Activated naive CD8-positive, alpha-beta T cell treated with anti-CD3 and anti-CD28 coated beads, Interleukin-2, amount 50 U/mL, for 24 hours (primary cell): Measurements from ENCODE around the gene KCNN3.

Experiments
- ATAC-seq: fragments of 150-1000 bp; cut with Tn5 transposase; one replicate; pipeline ENCODE4 v1.10.0; 2021
- DNase-seq: peaks from one replicate; pipeline ENCODE4 v3.0.0; 2021
- H3K27ac Mint-ChIP-seq: one replicate; pipeline ENCODE4 v1.8.0; 2021; ENCODE audit warnings: mild to moderate bottlenecking, mixed read lengths
- H3K27me3 Mint-ChIP-seq: one replicate; pipeline ENCODE4 v1.8.0; 2021; ENCODE audit warnings: mixed read lengths
- H3K36me3 Mint-ChIP-seq: one replicate; pipeline ENCODE4 v1.8.0; 2021; ENCODE audit warnings: low read depth, mixed read lengths
- H3K4me1 Mint-ChIP-seq: one replicate; pipeline ENCODE4 v1.8.0; 2021; ENCODE audit warnings: mixed read lengths
- H3K4me3 Mint-ChIP-seq: one replicate; pipeline ENCODE4 v1.8.0; 2021; ENCODE audit warnings: mild to moderate bottlenecking, moderate library complexity, mixed read lengths
- H3K9me3 Mint-ChIP-seq: one replicate; pipeline ENCODE4 v1.8.0; 2021; ENCODE audit warnings: mixed read lengths

Gene KCNN3

GRCh38 chr1:154812877-154813276 lies 57.2 kb downstream of the KCNN3 start:
- peaks cover 3% of the 10 kb centered on the region for H3K27me3 Mint-ChIP-seq
- H3K4me1 Mint-ChIP-seq: peaks cover 17% of the 10 kb centered on the region
- H3K9me3 Mint-ChIP-seq: no peaks in the 10 kb centered on the region
- H3K36me3 Mint-ChIP-seq: no peaks in the 10 kb centered on the region
- ATAC-seq (no peak), DNase-seq (no peak)
- no peak overlapping the region for H3K4me3 Mint-ChIP-seq
- H3K27ac Mint-ChIP-seq: no peak overlapping the region

DNA sequence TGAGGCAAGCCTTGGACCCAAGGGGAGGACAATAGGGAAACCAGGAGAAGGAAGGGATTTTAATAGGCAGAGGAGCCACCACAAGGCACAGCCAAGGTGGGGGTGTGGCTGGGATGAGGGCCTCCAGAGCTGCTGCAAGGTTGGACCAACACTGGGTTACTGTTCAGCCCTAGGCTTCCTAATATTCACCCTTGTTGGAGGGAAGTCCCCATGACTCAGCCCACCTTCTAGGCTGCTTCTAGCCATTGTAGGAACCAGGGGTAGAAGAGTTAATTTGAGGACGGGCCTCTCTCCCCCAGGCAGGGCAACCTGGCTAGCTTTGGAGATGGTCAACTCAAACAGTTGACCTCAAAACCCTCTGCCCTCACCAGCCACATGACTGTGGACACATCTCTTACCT lies 59.5 kb downstream of the KCNN3 start:
- Mint-ChIP-seq H3K9me3 (no peaks in the 10 kb centered on the region), H3K4me3 (no peak overlapping the region), H3K27ac (peak overlapping the region; percentile 38), H3K36me3 (no peaks in the 10 kb centered on the region), H3K27me3 (peaks cover 10% of the 10 kb centered on the region), H3K4me1 (peaks cover 23% of the 10 kb centered on the region)
- ATAC-seq: peak; percentile 83
- DNase-seq: peak; percentile 27

- DNase-seq (peak; percentile 36), ATAC-seq (peak; percentile 73)
- Mint-ChIP-seq H3K27me3 (peaks cover 13% of the 10 kb centered on the region), H3K4me1 (peaks cover 23% of the 10 kb centered on the region), H3K27ac (peak overlapping the region; percentile 38), H3K9me3 (no peaks in the 10 kb centered on the region), H3K4me3 (no peak overlapping the region), H3K36me3 (no peaks in the 10 kb centered on the region)
These were observed 60.4 kb downstream of the KCNN3 start for GRCh38 chr1:154809436-154810413.

DNA sequence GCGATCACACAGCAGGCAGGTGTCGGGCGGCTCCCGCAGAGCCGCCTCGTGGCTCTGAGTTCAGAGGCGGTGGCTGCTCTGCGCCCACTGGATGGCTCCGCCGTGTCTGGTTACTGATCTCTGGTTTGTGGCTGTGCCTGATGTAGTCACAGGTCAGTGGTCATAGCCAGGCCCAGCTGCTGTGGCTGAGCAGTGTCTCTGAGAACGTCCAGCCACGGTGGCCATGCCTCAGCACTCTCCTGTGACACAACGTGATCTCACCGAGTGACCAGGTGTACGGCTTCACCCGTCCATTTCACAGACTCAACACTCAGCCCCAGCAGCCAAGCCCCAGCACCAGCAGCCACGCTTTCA lies 61.2 kb downstream of the KCNN3 start:
- peaks cover 16% of the 10 kb centered on the region for H3K27me3 Mint-ChIP-seq
- ATAC-seq (no peak), DNase-seq (no peak)
- peaks cover 23% of the 10 kb centered on the region for H3K4me1 Mint-ChIP-seq
- H3K4me3 Mint-ChIP-seq: no peak overlapping the region
- no peak overlapping the region for H3K27ac Mint-ChIP-seq
- H3K9me3 Mint-ChIP-seq: no peaks in the 10 kb centered on the region
- no peaks in the 10 kb centered on the region for H3K36me3 Mint-ChIP-seq

DNA sequence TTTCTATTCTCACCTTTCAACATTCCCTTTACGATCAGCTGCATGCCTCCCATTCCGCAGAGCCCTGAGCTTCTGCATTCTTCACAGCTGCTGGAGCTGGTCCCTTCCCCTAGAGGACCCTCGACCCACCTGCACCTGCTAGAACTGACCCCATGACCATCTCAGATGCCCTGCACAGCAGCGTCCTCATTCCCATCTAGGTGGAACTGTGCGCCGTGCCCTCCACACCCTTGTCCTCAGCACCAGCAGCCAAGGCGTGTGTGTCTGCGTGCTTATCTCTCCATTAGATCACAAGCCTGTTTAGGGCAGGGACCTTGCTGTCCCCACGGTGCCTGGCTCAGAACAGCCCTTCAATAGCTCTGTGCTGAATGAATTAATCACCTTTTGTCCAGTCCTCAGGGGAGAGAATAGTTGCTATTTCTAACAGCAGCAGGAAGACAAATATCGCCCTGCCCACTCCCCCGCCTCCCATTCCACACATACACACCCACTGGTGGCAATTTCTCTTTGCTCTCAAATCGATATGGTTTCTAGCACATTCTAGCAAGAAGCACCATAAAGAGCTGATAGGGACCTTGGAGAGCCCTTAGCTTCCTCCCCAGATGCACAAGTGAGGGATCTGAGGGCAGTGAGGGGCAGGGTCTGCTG lies 61.7 kb downstream of the KCNN3 start:
- ATAC-seq (no peak), DNase-seq (no peak)
- Mint-ChIP-seq H3K4me1 (peaks cover 23% of the 10 kb centered on the region), H3K9me3 (no peaks in the 10 kb centered on the region), H3K27me3 (peaks cover 21% of the 10 kb centered on the region), H3K4me3 (no peak overlapping the region), H3K36me3 (no peaks in the 10 kb centered on the region), H3K27ac (no peak overlapping the region)

- Mint-ChIP-seq H3K9me3 (no peaks in the 10 kb centered on the region), H3K27ac (no peak overlapping the region), H3K4me1 (peaks cover 23% of the 10 kb centered on the region), H3K36me3 (no peaks in the 10 kb centered on the region), H3K4me3 (no peak overlapping the region), H3K27me3 (peaks cover 21% of the 10 kb centered on the region)
- ATAC-seq (no peak), DNase-seq (no peak)
These were observed 63.0 kb downstream of the KCNN3 start for GRCh38 chr1:154807048-154807591.

DNA sequence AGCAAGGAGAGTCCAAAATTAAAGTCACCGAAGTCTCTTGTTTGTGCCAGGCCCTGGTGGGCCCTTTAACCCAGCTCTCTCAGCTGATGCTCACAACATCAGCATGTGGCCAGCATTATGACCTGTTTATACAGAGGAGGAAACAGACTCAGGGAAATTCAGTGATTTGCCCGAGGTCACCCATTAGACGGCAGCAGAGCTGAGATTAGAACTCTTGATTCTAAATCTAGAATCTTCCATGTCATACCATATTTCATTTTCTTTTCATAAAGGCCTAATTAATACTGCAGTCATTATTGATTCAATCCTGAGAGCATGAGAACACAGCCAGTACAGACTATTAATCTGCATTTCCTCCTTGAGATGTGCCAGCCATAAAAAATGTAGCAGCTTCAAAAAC lies 63.7 kb downstream of the KCNN3 start:
- no peak overlapping the region for H3K27ac Mint-ChIP-seq
- ATAC-seq (no peak), DNase-seq (no peak)
- H3K36me3 Mint-ChIP-seq: no peaks in the 10 kb centered on the region
- no peak overlapping the region for H3K4me3 Mint-ChIP-seq
- peaks cover 21% of the 10 kb centered on the region for H3K27me3 Mint-ChIP-seq
- H3K4me1 Mint-ChIP-seq: peaks cover 23% of the 10 kb centered on the region
- no peaks in the 10 kb centered on the region for H3K9me3 Mint-ChIP-seq

DNA sequence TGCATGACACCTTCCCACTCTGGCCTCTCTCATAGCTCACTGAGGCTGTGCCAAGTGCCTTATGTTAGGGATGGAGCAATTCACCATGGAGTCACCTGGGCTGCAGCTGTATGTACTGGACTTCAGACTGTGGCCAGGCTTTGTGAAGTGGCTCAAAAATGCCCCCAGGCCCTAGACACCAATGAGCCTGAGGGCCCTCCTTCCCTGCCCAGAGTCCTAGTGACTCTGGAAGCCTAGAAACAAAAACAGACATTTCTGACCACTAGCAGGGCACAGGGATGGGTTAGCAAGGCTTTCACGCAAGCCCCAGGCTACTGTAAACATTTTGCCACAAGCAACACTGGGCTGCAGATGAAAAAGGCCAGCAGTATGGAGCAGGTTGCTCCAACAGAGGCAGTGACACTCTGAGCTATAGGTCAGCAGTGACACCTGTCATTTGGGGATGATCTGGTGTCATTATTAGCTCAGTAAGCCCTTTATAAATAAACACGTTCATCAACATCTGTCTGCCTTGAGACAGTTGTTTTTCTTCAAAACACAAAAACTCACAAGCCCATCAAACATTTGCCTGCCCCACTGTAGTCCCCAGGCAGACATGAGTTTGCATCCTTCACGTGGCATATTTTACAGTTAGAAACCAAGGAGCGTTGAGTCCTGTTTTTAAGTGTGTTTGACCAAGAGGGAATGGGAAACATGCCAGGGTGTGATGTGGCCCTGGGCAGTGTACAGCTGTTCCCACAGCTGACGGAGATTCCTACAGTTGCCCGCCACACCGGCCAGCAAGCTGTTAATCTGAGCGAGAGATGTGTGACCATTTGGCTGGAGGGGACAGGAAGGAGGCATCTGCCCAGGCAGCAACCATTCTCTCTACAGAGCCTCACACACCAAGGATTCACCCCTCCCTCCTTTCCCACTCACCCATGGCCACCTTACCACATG lies 66.8 kb downstream of the KCNN3 start:
- no peak overlapping the region for H3K27ac Mint-ChIP-seq

DNA sequence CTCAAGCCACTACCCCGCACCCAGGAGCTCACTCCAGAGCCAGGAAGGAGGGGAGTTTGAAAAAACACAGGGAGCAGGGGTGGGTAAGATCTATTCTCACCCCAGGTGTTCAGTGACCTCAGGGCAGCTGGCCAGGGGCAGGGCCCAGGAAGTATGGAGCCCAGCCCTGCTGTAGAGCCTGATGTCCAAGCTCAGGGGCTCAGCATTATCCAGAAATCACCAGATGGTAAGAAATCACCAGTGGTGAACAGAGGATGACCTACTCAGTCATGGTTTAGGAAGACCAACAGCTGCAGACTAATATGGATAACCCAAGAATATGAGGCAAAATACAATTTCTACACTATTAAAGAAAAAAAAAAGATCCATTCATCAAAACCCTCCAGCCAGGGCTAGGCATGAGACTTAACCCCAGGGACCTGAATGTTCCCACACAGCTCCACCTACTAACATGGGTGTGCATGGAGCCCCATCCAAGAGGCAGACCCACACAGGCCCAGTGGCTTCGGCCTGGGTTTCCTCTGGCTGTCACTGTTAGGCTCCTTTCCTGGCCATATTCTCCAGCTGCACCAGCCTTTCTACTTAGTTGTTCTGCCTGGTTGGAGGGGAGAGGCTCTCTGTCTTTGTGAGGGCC lies 67.6 kb downstream of the KCNN3 start:
- peaks cover 5% of the 10 kb centered on the region for H3K4me1 Mint-ChIP-seq
- no peak overlapping the region for H3K27ac Mint-ChIP-seq
- no peaks in the 10 kb centered on the region for H3K36me3 Mint-ChIP-seq
- H3K27me3 Mint-ChIP-seq: peaks cover 19% of the 10 kb centered on the region
- H3K9me3 Mint-ChIP-seq: no peaks in the 10 kb centered on the region
- ATAC-seq (no peak), DNase-seq (no peak)
- H3K4me3 Mint-ChIP-seq: no peak overlapping the region

More for the DNA sequence above, 66.8 kb downstream of the KCNN3 start:
- H3K4me3 Mint-ChIP-seq: no peak overlapping the region
- DNase-seq (no peak), ATAC-seq (no peak)
- H3K9me3 Mint-ChIP-seq: no peaks in the 10 kb centered on the region
- peaks cover 21% of the 10 kb centered on the region for H3K27me3 Mint-ChIP-seq
- H3K4me1 Mint-ChIP-seq: peaks cover 5% of the 10 kb centered on the region
- no peaks in the 10 kb centered on the region for H3K36me3 Mint-ChIP-seq

DNA sequence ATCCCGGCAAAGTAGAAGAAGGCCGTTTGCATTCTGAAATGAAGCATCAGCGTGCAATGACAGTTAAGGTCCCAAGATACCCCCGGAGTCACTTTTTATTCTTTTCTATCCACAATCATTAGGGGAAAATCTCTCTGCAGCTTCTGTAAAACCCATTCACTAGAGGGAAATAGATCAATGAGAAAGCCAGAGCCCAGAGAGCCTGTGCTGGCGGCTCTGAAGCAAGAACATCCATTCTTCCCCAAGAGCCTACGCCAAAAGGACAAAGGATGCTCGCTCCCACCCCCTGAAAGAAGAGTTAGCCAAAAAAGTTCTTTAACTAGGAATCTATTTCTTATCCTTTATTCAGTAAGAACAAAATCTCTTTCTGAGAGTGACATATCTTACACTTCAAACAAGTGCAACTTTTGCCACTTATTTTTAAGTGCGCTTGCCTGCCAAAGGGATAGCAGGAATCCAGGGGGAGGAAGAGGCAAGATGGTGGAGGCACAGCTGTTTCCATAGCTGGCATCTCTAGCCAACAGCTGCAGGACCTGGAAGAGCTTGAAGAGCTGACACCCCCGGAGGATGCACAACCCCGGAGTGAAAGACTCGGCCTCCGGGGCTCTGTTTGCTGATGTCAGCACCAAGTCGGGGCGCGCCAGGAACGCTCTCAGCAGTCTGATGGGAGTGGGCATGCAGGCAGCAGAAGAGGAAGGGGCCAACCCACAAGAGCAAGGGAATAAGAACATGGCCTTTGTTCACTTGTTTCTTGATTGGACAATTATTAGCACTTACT lies 68.7 kb downstream of the KCNN3 start:
- Mint-ChIP-seq H3K9me3 (no peaks in the 10 kb centered on the region), H3K27me3 (peaks cover 14% of the 10 kb centered on the region), H3K36me3 (no peaks in the 10 kb centered on the region), H3K27ac (no peak overlapping the region), H3K4me3 (no peak overlapping the region), H3K4me1 (peaks cover 2% of the 10 kb centered on the region)
- no peak for ATAC-seq
- DNase-seq: no peak

DNA sequence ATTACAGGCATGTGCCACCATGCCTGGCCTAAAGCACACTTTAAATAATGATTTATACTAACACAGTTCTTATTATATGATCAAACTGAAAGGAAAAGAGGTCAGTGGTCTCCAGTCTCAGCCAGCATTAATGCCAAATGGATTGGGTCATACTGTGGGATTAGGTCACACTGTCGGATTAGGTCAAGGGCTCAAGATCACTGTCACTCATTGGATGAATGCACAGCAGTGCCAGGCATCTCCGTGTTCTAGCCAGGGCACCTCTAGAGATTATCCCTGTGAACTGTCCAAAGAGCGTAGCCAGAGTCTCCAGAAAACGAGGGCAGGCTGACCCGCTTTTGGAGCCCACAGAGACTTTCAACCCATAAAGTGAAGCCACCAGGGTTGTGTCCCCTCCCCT lies 70.9 kb downstream of the KCNN3 start:
- no peak overlapping the region for H3K4me3 Mint-ChIP-seq
- H3K4me1 Mint-ChIP-seq: no peaks in the 10 kb centered on the region
- DNase-seq: no peak
- H3K36me3 Mint-ChIP-seq: no peaks in the 10 kb centered on the region
- H3K27me3 Mint-ChIP-seq: peaks cover 6% of the 10 kb centered on the region
- ATAC-seq: no peak
- no peaks in the 10 kb centered on the region for H3K9me3 Mint-ChIP-seq
- H3K27ac Mint-ChIP-seq: no peak overlapping the region

DNA sequence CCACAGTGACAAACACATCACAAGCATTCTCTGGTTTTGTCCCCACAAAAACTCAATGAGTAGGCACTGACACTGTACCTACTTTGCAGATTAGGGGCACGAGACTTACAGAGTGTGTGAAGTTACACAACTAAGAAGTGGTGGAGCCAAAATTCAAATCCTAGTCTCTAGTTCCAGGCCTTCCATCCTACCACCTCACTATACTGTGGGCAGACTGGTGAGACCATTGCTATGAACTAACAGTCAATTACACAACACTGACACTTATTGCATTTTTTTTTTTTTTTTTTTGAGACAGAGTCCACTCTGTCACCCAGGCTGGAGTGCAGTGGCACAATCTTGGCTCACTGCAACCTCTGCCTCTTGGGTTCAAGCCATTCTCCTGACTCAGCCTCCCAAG lies 71.4 kb downstream of the KCNN3 start:
- DNase-seq (no peak), ATAC-seq (no peak)
- peaks cover 2% of the 10 kb centered on the region for H3K27me3 Mint-ChIP-seq

DNA sequence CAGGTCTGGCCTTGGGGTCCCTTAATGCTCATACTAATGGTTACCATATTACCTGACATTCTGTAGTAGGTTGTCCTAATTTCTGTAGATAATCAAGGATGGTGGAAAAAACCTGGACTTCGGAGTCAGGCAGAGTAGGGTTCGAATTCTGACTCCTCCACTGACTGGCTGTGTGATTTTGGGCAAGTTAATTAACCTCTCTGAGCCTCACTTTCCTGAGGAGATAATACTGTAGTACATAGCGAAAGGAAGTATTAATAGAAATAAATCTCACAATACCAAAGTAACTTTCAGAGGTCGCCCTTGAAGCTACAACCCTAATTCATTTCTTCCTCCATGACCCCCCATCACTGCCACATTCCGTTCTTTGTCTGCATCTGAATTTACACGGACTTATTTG lies 72.9 kb downstream of the KCNN3 start:
- Mint-ChIP-seq H3K27ac (no peak overlapping the region), H3K4me3 (no peak overlapping the region), H3K4me1 (peaks cover 11% of the 10 kb centered on the region), H3K27me3 (no peaks in the 10 kb centered on the region), H3K9me3 (no peaks in the 10 kb centered on the region), H3K36me3 (no peaks in the 10 kb centered on the region)
- ATAC-seq (no peak), DNase-seq (no peak)

More for the DNA sequence above, 71.4 kb downstream of the KCNN3 start:
- H3K9me3 Mint-ChIP-seq: no peaks in the 10 kb centered on the region
- no peak overlapping the region for H3K4me3 Mint-ChIP-seq
- H3K4me1 Mint-ChIP-seq: peaks cover 3% of the 10 kb centered on the region
- H3K27ac Mint-ChIP-seq: no peak overlapping the region
- H3K36me3 Mint-ChIP-seq: no peaks in the 10 kb centered on the region
